CD4-positive, alpha-beta T cell treated with Interleukin-6 at 100 ng/mL for 8 hours (primary cell): ENCODE results near the gene DCHS2.

Experiments used
- DNase-seq: peaks from one replicate; pipeline ENCODE4 v3.0.0-alpha.2; 2020; ENCODE audit warnings: mixed read lengths, low spot score

DCHS2 gene

GRCh38 chr4:154454710-154455109 lies 36.9 kb downstream of the DCHS2 start:
- DNase-seq: no peak

GRCh38 chr4:154452798-154453346 lies 38.7 kb downstream of the DCHS2 start:
- no peak for DNase-seq

- no peak for DNase-seq
Measured at GRCh38 chr4:154450966-154451365, 40.6 kb downstream of the DCHS2 start.

GRCh38 chr4:154444958-154445357 lies 46.6 kb downstream of the DCHS2 start:
- DNase-seq: no peak

GRCh38 chr4:154441982-154442381 lies 49.6 kb downstream of the DCHS2 start:
- DNase-seq: no peak

GRCh38 chr4:154441124-154441523 lies 50.5 kb downstream of the DCHS2 start:
- DNase-seq: no peak

GRCh38 chr4:154439224-154439623 lies 52.4 kb downstream of the DCHS2 start:
- no peak for DNase-seq

- DNase-seq: no peak
Measured at GRCh38 chr4:154435895-154436294, 55.7 kb downstream of the DCHS2 start.

GRCh38 chr4:154433543-154433942 lies 58.1 kb downstream of the DCHS2 start:
- no peak for DNase-seq

- no peak for DNase-seq
Measured at GRCh38 chr4:154429176-154429575, 62.4 kb downstream of the DCHS2 start.

- DNase-seq: no peak
Measured at GRCh38 chr4:154427149-154427548, 64.5 kb downstream of the DCHS2 start.

GRCh38 chr4:154425514-154425913 lies 66.1 kb downstream of the DCHS2 start:
- no peak for DNase-seq

- no peak for DNase-seq
Measured at GRCh38 chr4:154424810-154425484, 66.7 kb downstream of the DCHS2 start.

GRCh38 chr4:154422152-154422551 lies 69.4 kb downstream of the DCHS2 start:
- no peak for DNase-seq

GRCh38 chr4:154421618-154422017 lies 70.0 kb downstream of the DCHS2 start:
- DNase-seq: no peak

GRCh38 chr4:154417373-154417673 lies 74.3 kb downstream of the DCHS2 start:
- no peak for DNase-seq

GRCh38 chr4:154416190-154416547 lies 75.4 kb downstream of the DCHS2 start:
- DNase-seq: no peak

GRCh38 chr4:154415313-154415712 lies 76.3 kb downstream of the DCHS2 start:
- no peak for DNase-seq

- no peak for DNase-seq
Measured at GRCh38 chr4:154414796-154415195, 76.8 kb downstream of the DCHS2 start.

- DNase-seq: no peak
Measured at GRCh38 chr4:154414371-154414770, 77.2 kb downstream of the DCHS2 start.

GRCh38 chr4:154407443-154407842 lies 84.2 kb downstream of the DCHS2 start:
- no peak for DNase-seq

GRCh38 chr4:154406018-154406795 lies 85.4 kb downstream of the DCHS2 start:
- DNase-seq: no peak

GRCh38 chr4:154399259-154399974 lies 92.2 kb downstream of the DCHS2 start:
- DNase-seq: no peak
